CD14-positive monocyte (primary cell): ENCODE data around the gene LCE1C. TPM values are rescaled to one million over a fixed set of nuclear protein-coding genes. Genes with fewer than 3 reads are reported as not detected.

Experiments
- DNase-seq, 3 donors: peaks; one replicate each; pipeline ENCODE4 v3.0.0-alpha.2; 2011 to 2022
- H2AFZ ChIP-seq: 2 replicates; pipeline ENCODE4 v1.6.0; 2012; ENCODE audit warnings: mild to moderate bottlenecking, low read depth, low read length, inconsistent platforms; ENCODE audit not compliant: insufficient read depth, poor library complexity, severe bottlenecking
- H3K27ac ChIP-seq, 2 donors: 1 replicate in 1 of 2; 2 replicates in 1 of 2; pipeline ENCODE4 v1.5.1; 2012 to 2013; ENCODE audit warnings: low read length in 2 of 2, control low read depth in 1 of 2, inconsistent platforms in 1 of 2, low read depth in 1 of 2, mild to moderate bottlenecking in 1 of 2
- H3K27me3 ChIP-seq, 2 donors: one replicate each; pipeline versions ENCODE4 v1.6.0 to v1.6.1; 2011 to 2013; ENCODE audit warnings: low read length in 2 of 2; ENCODE audit not compliant: control insufficient read depth in 2 of 2, insufficient read depth in 2 of 2
- H3K36me3 ChIP-seq, 2 donors: replicated peaks in 1 of 2; 1 replicate in 1 of 2; 2 replicates in 1 of 2; pipeline versions ENCODE4 v1.5.1 to v1.6.1; 2012 to 2013; ENCODE audit warnings: low read length in 2 of 2, control low read depth in 1 of 2, inconsistent platforms in 1 of 2, mild to moderate bottlenecking in 1 of 2; ENCODE audit not compliant: insufficient read depth in 2 of 2, control insufficient read depth in 1 of 2
- H3K4me1 ChIP-seq, 2 donors: 1 replicate in 1 of 2; 2 replicates in 1 of 2; pipeline versions ENCODE4 v1.5.1 to v1.6.1; 2012 to 2013; ENCODE audit warnings: low read length in 2 of 2, control low read depth in 1 of 2, inconsistent platforms in 1 of 2, mild to moderate bottlenecking in 1 of 2, moderate library complexity in 1 of 2; ENCODE audit not compliant: insufficient read depth in 2 of 2, control insufficient read depth in 1 of 2
- H3K4me2 ChIP-seq: replicated peaks from 2 replicates; pipeline ENCODE3; 2012; ENCODE audit warnings: low read length, moderate library complexity, mild to moderate bottlenecking; ENCODE audit not compliant: poor library complexity, severe bottlenecking; ENCODE audit errors: extremely low read depth
- H3K4me3 ChIP-seq, 3 experiments: fragments of 200-600 bp in 1 of 3; sonication (generic) in 1 of 3; replicated peaks in 1 of 3; 1 replicate in 2 of 3; 2 replicates in 1 of 3; pipeline ENCODE4 v1.5.1; 2011 to 2013; ENCODE audit warnings: low read length in 3 of 3, mild to moderate bottlenecking in 3 of 3, control low read depth in 2 of 3, low read depth in 2 of 3, inconsistent platforms in 1 of 3, moderate library complexity in 1 of 3
- H3K79me2 ChIP-seq: 2 replicates; pipeline ENCODE4 v1.6.0; 2012; ENCODE audit warnings: mild to moderate bottlenecking, control low read depth, inconsistent platforms, low read length, moderate library complexity; ENCODE audit not compliant: insufficient read depth
- H3K9ac ChIP-seq: 2 replicates; pipeline ENCODE4 v1.6.0; 2017; ENCODE audit warnings: low read length, mild to moderate bottlenecking; ENCODE audit not compliant: insufficient read depth, poor library complexity, severe bottlenecking
- H3K9me3 ChIP-seq, 2 donors: replicated peaks in 1 of 2; 1 replicate in 1 of 2; 2 replicates in 1 of 2; pipeline versions ENCODE4 v1.5.1 to v1.6.1; 2012 to 2013; ENCODE audit warnings: low read length in 2 of 2, control low read depth in 1 of 2; ENCODE audit not compliant: control insufficient read depth in 1 of 2, insufficient read depth in 1 of 2
- H4K20me1 ChIP-seq: 2 replicates; pipeline ENCODE4 v1.6.0; 2012; ENCODE audit warnings: mild to moderate bottlenecking, low read length, control low read depth, moderate library complexity; ENCODE audit not compliant: insufficient read depth
- H3K27ac Mint-ChIP-seq, 7 donors: one replicate each; pipeline ENCODE4 v1.8.0; 2020; ENCODE audit warnings: mild to moderate bottlenecking in 7 of 7, mixed read lengths in 7 of 7, moderate library complexity in 6 of 7, inconsistent platforms in 2 of 7
- H3K27me3 Mint-ChIP-seq, 3 donors: one replicate each; pipeline ENCODE4 v1.8.0; 2021 to 2022; ENCODE audit warnings: low read depth in 3 of 3, mild to moderate bottlenecking in 3 of 3, mixed read lengths in 3 of 3, moderate library complexity in 3 of 3, inconsistent platforms in 1 of 3
- H3K36me3 Mint-ChIP-seq, 2 donors: one replicate each; pipeline ENCODE4 v1.8.0; 2020; ENCODE audit warnings: mixed read lengths in 2 of 2, inconsistent platforms in 1 of 2, mild to moderate bottlenecking in 1 of 2
- H3K4me1 Mint-ChIP-seq: one replicate; pipeline ENCODE4 v1.8.0; 2020; ENCODE audit warnings: mild to moderate bottlenecking, mixed read lengths
- H3K4me3 Mint-ChIP-seq, 2 donors: one replicate each; pipeline ENCODE4 v1.8.0; 2020; ENCODE audit warnings: mild to moderate bottlenecking in 2 of 2, mixed read lengths in 2 of 2, moderate library complexity in 1 of 2
- H3K9me3 Mint-ChIP-seq, 7 donors: one replicate each; pipeline ENCODE4 v1.8.0; 2020 to 2022; ENCODE audit warnings: mixed read lengths in 7 of 7, mild to moderate bottlenecking in 6 of 7, moderate library complexity in 6 of 7, inconsistent platforms in 2 of 7
- CTCF ChIP-seq: fragments of 200-600 bp; IDR thresholded peaks from one replicate; pipeline ENCODE4 v1.8.0; 2022; ENCODE audit warnings: antibody characterized with exemption, mild to moderate bottlenecking
- WGBS: methylation state at CpG from one replicate; pipeline ENCODE4 v1.1.5; 2013; ENCODE audit warnings: missing lambda C conversion rate; ENCODE audit not compliant: insufficient coverage; 5-methylcytosine and 5-hydroxymethylcytosine counted together
- intact Hi-C, 2 donors: fragments of 100-400 bp; cut with micrococcal nuclease; formaldehyde crosslinking; loops; one replicate each; pipeline versions ENCODE4 v1.15.0 to v1.15.1; 2023
- polyA plus RNA-seq, 3 donors: library from polyadenylated mRNA; depleted of rRNA in 1 of 3; unstranded in 2 of 3; stranded (reverse) in 1 of 3; fragments of 300-500 nt in 2 of 3; fragments of >200 nt in 1 of 3; fragmentation: Illumina TruSeq in 2 of 3; gene quantifications; 1 replicate in 2 of 3; 2 replicates in 1 of 3; pipeline ENCODE4 v1.2.3, GENCODE V29; 2012 to 2021

Gene LCE1C
- polyA plus RNA-seq, 3 donors = not detected

DNA sequence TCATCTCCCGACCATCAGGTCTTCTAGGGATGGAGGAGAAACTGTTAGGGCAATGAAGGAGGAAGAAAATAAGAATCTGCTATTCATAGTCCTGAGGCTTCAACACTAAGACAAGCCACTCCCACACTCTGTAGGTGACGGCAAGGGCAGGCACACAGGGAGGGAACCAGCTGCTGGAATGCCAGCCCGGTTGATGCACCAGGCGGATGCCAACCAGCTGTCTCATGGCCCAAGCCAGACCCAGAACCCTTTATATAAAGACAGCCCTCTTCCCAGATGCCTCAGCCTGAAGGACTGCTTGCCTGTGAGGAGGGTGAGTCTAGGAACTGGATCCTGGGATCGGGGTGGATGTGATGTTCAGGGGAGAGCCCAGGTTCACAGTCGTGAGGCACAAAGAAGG lies 48.7 kb downstream of the LCE1C start, which contains the start of gene KPRP:
TSS of gene KPRP (plus strand) at position 279 of the 400 bp plus-strand sequence. CDS start 1,564 bp downstream, outside the sequence.
- Histone ChIP-seq H3K36me3 (no peaks in the 10 kb centered on the region), H3K9ac (no peak within 1 kb of the TSS), H3K27me3 (peaks cover 0 to 3% of the 10 kb centered on the region in 2 donors), H3K27ac (no peak within 1 kb of the TSS), H3K9me3 (no peaks in the 10 kb centered on the region), H2AFZ (no peak within 1 kb of the TSS), H3K79me2 (no peaks in the 10 kb centered on the region), H4K20me1 (no peaks in the 10 kb centered on the region), H3K4me2 (no peak within 1 kb of the TSS), H3K4me3 (no peak within 1 kb of the TSS), H3K4me1 (no peaks in the 10 kb centered on the region)
- no peaks in the 10 kb centered on the region for H3K36me3 Mint-ChIP-seq
- no peak within 1 kb of the TSS for H3K27ac Mint-ChIP-seq
- no peak within 1 kb of the TSS for H3K4me3 Mint-ChIP-seq
- intact Hi-C loops = no loop called here
- H3K27me3 Mint-ChIP-seq = peaks cover 3 to 14% (median 7%) of the 10 kb centered on the region in 3 donors
- no peak for DNase-seq
- 84% methylated on average over 4 of the region's 6 CpGs for WGBS
- peaks cover 0 to 2% (median 0%) of the 10 kb centered on the region in 7 donors for H3K9me3 Mint-ChIP-seq
- H3K4me1 Mint-ChIP-seq = no peaks in the 10 kb centered on the region
- no peak for TF ChIP-seq CTCF

DNA sequence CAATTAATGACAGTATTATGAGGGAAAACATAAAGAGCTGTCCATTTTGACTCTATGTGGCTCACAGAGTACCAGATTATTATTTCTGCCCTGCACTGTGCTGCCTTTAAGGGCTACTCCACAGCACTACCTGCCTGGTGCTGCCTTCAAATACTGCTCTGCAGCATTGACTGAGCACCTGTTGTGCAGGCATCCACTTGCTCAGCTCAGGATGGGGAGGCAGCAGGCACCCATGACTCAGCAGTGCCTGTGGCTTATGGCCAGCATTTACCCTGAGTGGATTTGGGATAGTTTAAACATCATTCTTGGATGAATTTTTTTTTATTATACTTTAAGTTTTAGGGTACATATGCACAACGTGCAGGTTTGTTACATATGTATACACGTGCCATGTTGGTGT lies 49.6 kb downstream of the LCE1C start:
- Mint-ChIP-seq H3K4me3 (no peak overlapping the region), H3K27ac (no peak overlapping the region), H3K27me3 (peaks cover 3 to 17% (median 11%) of the 10 kb centered on the region in 3 donors), H3K36me3 (no peaks in the 10 kb centered on the region), H3K4me1 (no peaks in the 10 kb centered on the region), H3K9me3 (peaks cover 0 to 2% (median 0%) of the 10 kb centered on the region in 7 donors)
- Histone ChIP-seq H3K4me3 (no peak overlapping the region), H3K9ac (no peak overlapping the region), H3K79me2 (no peaks in the 10 kb centered on the region), H3K27me3 (peaks cover 5 to 6% of the 10 kb centered on the region in 2 donors), H3K4me1 (no peaks in the 10 kb centered on the region), H3K27ac (no peak overlapping the region), H3K36me3 (no peaks in the 10 kb centered on the region), H4K20me1 (no peaks in the 10 kb centered on the region), H2AFZ (no peak overlapping the region), H3K4me2 (no peak overlapping the region), H3K9me3 (no peaks in the 10 kb centered on the region)
- no CpG with 5 or more reads among the region's 2 CpGs for WGBS
- DNase-seq = no peak
- no peak for TF ChIP-seq CTCF
- intact Hi-C loops = no loop called here

Other genes starting within 250 kb of the LCE1C start
- gene LCE3E, start 239.9 kb downstream of the LCE1C start, polyA plus RNA-seq = not detected
- gene LCE3D, start 226.1 kb downstream of the LCE1C start, polyA plus RNA-seq = not detected
- not detected for gene LCE3C, start 206.4 kb downstream of the LCE1C start, polyA plus RNA-seq
- not detected for gene LCE3B, start 192.8 kb downstream of the LCE1C start, polyA plus RNA-seq
- gene LCE3A, start 183.5 kb downstream of the LCE1C start, polyA plus RNA-seq = not detected
- not detected for gene LCE2D, start 143.3 kb downstream of the LCE1C start, polyA plus RNA-seq
- gene LCE2C, start 131.4 kb downstream of the LCE1C start, polyA plus RNA-seq = not detected
- gene LCE2B, start 120.5 kb downstream of the LCE1C start, polyA plus RNA-seq = not detected
- gene LCE2A, start 108.3 kb downstream of the LCE1C start, polyA plus RNA-seq = not detected
- not detected for gene LCE4A, start 98.5 kb downstream of the LCE1C start, polyA plus RNA-seq
- not detected for gene KPRP, start 48.6 kb downstream of the LCE1C start, polyA plus RNA-seq
- gene LCE1F, start 31.5 kb downstream of the LCE1C start, polyA plus RNA-seq = not detected
- not detected for gene LCE1E, start 20.4 kb downstream of the LCE1C start, polyA plus RNA-seq
- not detected for gene LCE1D, start 9.9 kb downstream of the LCE1C start, polyA plus RNA-seq
- gene LCE1B, start 5.3 kb upstream of the LCE1C start, polyA plus RNA-seq = not detected
- not detected for gene LCE1A, start 20.8 kb upstream of the LCE1C start, polyA plus RNA-seq
- not detected for gene LCE6A, start 36.2 kb upstream of the LCE1C start, polyA plus RNA-seq
- gene LCE7A, start 53.3 kb upstream of the LCE1C start, polyA plus RNA-seq = not detected
- not detected for gene SMCP, start 71.7 kb upstream of the LCE1C start, polyA plus RNA-seq
- not detected for gene IVL, start 101.9 kb upstream of the LCE1C start, polyA plus RNA-seq
- not detected for gene SPRR5, start 140.6 kb upstream of the LCE1C start, polyA plus RNA-seq
- gene SPRR4, start 164.0 kb upstream of the LCE1C start, polyA plus RNA-seq = not detected
- not detected for gene SPRR1A, start 177.4 kb upstream of the LCE1C start, polyA plus RNA-seq
- gene SPRR3, start 195.1 kb upstream of the LCE1C start, polyA plus RNA-seq = not detected
- gene SPRR1B, start 224.6 kb upstream of the LCE1C start, polyA plus RNA-seq = not detected
- not detected for gene SPRR2D, start 234.5 kb upstream of the LCE1C start, polyA plus RNA-seq